ENCODE results near the gene TMEM209. TPM values are rescaled to one million over a fixed set of nuclear protein-coding genes. Genes with fewer than 3 reads are reported as not detected.
"Not testable (repeated sequence)": the region's sequence is repeated elsewhere in the genome, so short reads cannot be mapped to it uniquely, and the experiment has no call there.

Gene TMEM209
- total RNA-seq, 1 donor from 2014 or later = 21.7 TPM

DNA sequence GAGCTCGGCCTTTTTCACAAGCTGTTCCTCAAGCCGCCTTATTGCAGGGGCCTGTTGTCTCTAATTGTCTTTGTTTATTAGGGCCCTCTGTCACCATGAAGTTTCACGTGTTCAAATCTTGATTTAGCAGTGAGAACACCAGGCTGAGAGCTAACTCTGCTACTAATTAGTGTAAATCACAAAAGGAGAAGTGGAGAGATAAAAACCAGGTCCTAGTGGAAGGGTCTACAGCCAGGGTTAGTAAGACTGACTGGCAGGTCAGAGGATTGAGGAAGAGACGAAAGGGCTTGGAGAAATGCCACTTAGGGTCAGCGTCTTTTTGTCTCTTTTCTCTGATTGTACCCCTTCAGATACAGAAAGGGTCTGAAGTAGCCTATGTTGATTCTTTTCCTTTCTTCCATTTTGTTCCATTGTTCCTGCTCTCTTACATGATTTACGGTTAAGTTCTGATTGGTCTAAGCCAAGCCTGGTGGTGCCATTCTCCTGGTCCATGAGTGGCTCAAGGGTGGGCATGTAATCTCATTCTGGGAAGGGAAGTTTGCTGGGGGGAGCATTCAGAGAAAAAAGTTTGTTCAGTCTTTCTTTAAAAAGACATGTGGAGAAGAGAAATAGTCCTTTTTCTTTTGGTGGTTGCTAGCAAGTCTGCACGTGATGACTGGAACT, 23.8 kb upstream of the TMEM209 start:
- H3K4me3 ChIP-seq = no peak overlapping the region
- no peaks in the 10 kb centered on the region for H3K4me1 ChIP-seq
- intact Hi-C loops (cut with DNase I) = no loop called here
- no peaks in the 10 kb centered on the region for H3K36me3 ChIP-seq
- no peak for DNase-seq
- no peak for ATAC-seq
- H3K27ac ChIP-seq = no peak overlapping the region
- no peaks in the 10 kb centered on the region for H3K27me3 ChIP-seq (ENCODE audit: low read depth)
- TF ChIP-seq, protein P1, sequence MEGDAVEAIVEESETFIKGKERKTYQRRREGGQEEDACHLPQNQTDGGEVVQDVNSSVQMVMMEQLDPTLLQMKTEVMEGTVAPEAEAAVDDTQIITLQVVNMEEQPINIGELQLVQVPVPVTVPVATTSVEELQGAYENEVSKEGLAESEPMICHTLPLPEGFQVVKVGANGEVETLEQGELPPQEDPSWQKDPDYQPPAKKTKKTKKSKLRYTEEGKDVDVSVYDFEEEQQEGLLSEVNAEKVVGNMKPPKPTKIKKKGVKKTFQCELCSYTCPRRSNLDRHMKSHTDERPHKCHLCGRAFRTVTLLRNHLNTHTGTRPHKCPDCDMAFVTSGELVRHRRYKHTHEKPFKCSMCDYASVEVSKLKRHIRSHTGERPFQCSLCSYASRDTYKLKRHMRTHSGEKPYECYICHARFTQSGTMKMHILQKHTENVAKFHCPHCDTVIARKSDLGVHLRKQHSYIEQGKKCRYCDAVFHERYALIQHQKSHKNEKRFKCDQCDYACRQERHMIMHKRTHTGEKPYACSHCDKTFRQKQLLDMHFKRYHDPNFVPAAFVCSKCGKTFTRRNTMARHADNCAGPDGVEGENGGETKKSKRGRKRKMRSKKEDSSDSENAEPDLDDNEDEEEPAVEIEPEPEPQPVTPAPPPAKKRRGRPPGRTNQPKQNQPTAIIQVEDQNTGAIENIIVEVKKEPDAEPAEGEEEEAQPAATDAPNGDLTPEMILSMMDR (IDR thresholded peaks at IDR 0.05) = no peak
- H3K9me3 ChIP-seq = no peaks in the 10 kb centered on the region

DNA sequence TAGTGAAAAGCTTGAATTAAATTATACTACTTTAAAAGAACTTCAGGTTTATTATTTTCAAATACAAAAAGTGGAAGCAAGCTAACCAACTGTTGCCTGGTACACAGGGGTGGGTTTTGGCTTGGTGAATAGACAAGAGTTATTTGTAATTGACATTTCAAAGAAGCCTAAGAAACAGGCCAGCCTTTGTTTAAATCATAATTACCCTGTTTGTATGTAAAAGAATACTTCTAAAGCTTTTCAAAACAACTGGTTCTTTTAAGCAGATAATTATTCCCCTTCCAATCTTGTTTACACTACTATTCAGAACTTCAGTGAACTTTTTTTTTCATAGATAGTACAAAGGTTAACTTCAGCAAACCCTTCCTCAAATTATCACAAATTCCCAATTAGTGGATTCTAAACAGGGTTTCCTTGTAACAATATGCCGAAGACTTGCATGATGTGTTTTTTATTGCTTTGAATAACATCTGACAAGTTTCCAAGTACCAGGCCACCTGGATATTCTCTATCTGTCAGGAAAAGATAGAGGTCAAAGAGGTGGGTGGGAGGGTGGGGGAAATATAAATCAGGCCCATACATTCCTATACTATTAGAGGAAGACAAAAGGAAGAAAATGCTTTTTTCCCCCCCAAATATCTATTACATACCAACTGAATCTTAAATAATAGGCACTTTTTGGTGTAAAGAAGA, 22.8 kb upstream of the TMEM209 start:
- H3K9me3 ChIP-seq = no peaks in the 10 kb centered on the region
- DNase-seq = no peak
- intact Hi-C loops (cut with DNase I) = no loop called here
- H3K4me3 ChIP-seq = no peak overlapping the region
- no peak for ATAC-seq
- H3K27me3 ChIP-seq (ENCODE audit: low read depth) = no peaks in the 10 kb centered on the region
- H3K4me1 ChIP-seq = no peaks in the 10 kb centered on the region
- H3K27ac ChIP-seq = no peak overlapping the region
- TF ChIP-seq, protein P1 (IDR thresholded peaks at IDR 0.05) = no peak
- H3K36me3 ChIP-seq = no peaks in the 10 kb centered on the region

DNA sequence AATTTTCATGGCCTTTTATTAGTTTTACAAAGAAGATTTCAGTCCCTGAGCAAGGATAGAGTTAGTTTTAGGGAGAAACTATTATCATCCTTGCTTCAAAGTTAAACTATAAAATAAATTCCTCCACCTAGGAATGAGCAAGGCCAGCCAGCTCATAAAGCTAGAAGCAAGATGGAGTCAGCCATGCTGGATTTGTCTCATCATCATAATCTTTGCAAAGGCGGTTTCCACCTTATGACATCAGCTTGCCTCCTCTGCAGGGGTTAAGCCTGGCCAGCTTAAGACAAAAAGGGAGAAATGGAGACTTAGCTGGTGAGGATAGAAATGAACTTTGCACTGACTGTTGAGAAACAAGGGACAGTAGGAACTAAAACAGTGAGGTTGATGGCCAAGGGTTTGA, 21.1 kb upstream of the TMEM209 start:
- H3K4me3 ChIP-seq = no peak overlapping the region
- TF ChIP-seq, protein P1 (IDR thresholded peaks at IDR 0.05) = no peak
- no peak for ATAC-seq
- no peak overlapping the region for H3K27ac ChIP-seq
- no peaks in the 10 kb centered on the region for H3K27me3 ChIP-seq (ENCODE audit: low read depth)
- no peaks in the 10 kb centered on the region for H3K4me1 ChIP-seq
- H3K36me3 ChIP-seq = no peaks in the 10 kb centered on the region
- H3K9me3 ChIP-seq = no peaks in the 10 kb centered on the region
- no peak for DNase-seq
- intact Hi-C loops (cut with DNase I) = no loop called here

DNA sequence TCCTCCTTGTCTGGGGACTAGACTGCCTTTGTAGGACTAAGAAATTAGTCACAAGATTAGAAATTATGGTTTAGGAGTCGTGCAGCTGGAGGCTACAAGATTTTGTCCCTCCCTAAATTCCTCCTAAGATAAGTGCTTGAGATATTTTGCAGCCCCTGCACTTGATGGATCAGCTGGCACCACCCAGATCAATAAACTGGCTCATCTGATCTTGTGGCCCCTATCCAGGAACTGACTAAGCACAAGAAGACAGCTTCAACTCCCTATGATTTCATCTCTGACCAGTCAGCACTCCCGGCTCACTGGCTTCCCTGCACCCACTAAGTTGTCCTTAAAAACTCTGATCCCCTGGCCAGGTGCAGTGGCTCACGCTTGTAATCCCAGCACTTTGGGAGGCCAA, 19.7 kb upstream of the TMEM209 start:
- H3K36me3 ChIP-seq; H3K27me3 ChIP-seq (ENCODE audit: low read depth); DNase-seq; H3K27ac ChIP-seq; H3K9me3 ChIP-seq; intact Hi-C loops (cut with DNase I); H3K4me1 ChIP-seq; H3K4me3 ChIP-seq; ATAC-seq: not testable (repeated sequence)

- TF ChIP-seq, protein P1 (IDR thresholded peaks at IDR 0.05) = no peak
- ATAC-seq = no peak
These were observed 19.0 kb upstream of the TMEM209 start for GRCh38 chr7:130224210-130224609.

DNA sequence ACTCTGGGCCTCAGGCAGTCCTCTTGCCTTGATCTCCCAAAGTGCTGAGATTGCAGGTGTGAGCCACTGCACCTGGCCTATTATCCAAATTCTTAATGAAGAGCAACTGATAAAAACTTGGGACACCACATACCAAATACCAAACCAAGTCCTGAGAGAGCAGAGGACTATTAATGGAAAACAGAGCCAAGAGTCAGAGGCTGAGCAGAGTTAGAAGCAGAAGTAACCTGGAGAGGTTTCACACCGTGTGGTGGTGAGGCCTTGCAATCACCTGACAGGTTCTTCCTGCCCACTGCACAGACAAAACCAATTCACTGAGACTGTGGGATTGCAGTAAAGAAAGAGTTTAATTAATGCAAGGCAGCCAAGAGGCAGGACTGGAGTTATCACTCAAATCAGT, 18.4 kb upstream of the TMEM209 start:
- ATAC-seq = no peak
- Histone ChIP-seq H3K4me1 (no peaks in the 10 kb centered on the region), H3K27ac (no peak overlapping the region)

More at GRCh38 chr7:130224210-130224609, 19.0 kb upstream of the TMEM209 start:
- no peak for DNase-seq
- H3K4me1 ChIP-seq = no peaks in the 10 kb centered on the region
- H3K36me3 ChIP-seq = no peaks in the 10 kb centered on the region
- no peaks in the 10 kb centered on the region for H3K27me3 ChIP-seq (ENCODE audit: low read depth)
- H3K9me3 ChIP-seq = no peaks in the 10 kb centered on the region
- no peak overlapping the region for H3K27ac ChIP-seq
- no peak overlapping the region for H3K4me3 ChIP-seq
- intact Hi-C loops (cut with DNase I) = no loop called here

More for the DNA sequence above, 18.4 kb upstream of the TMEM209 start:
- Histone ChIP-seq H3K9me3 (no peaks in the 10 kb centered on the region), H3K4me3 (no peak overlapping the region), H3K27me3 (ENCODE audit: low read depth) (no peaks in the 10 kb centered on the region), H3K36me3 (no peaks in the 10 kb centered on the region)
- intact Hi-C loops (cut with DNase I) = no loop called here
- no peak for DNase-seq
- TF ChIP-seq, protein P1 (IDR thresholded peaks at IDR 0.05) = no peak

All from lower lobe of right lung (tissue), 2 donors.